Testis (tissue), 3 donors: Measurements from ENCODE around the gene XNDC1N. TPM values are rescaled to one million over a fixed set of nuclear protein-coding genes. Genes with fewer than 3 reads are reported as not detected.
"Not testable (repeated sequence)": the region's sequence is repeated elsewhere in the genome, so short reads cannot be mapped to it uniquely, and the experiment has no call there.

Experiments
- DNase-seq: peaks from one replicate; pipeline ENCODE4 v3.0.0-alpha.2; 2019
- H3K27ac ChIP-seq, 2 donors: fragments of 200-600 bp; sonication (generic); one replicate each; pipeline ENCODE4 v1.5.1; 2019
- H3K27me3 ChIP-seq: fragments of 200-600 bp; sonication (generic); one replicate; pipeline ENCODE4 v1.5.1; 2019
- H3K36me3 ChIP-seq: fragments of 200-600 bp; sonication (generic); one replicate; pipeline ENCODE4 v1.5.1; 2017; ENCODE audit warnings: low read depth; ENCODE audit errors: missing control alignments
- H3K4me1 ChIP-seq: fragments of 200-600 bp; sonication (generic); one replicate; pipeline ENCODE4 v1.5.1; 2019
- H3K4me3 ChIP-seq, 2 donors: fragments of 200-600 bp; sonication (generic); one replicate each; pipeline ENCODE4 v1.5.1; 2017 to 2019
- H3K9me3 ChIP-seq: fragments of 200-600 bp; sonication (generic); one replicate; pipeline ENCODE4 v1.5.1; 2017
- CTCF ChIP-seq, 3 experiments: fragments of 450-650 bp in 2 of 3; fragments of 200-600 bp in 1 of 3; sonication (generic) in 1 of 3; IDR thresholded peaks; one replicate each; pipeline ENCODE4 v1.5.1; 2016 to 2019; ENCODE audit warnings: antibody characterized with exemption in 3 of 3, mild to moderate bottlenecking in 2 of 3, moderate library complexity in 1 of 3
- POLR2A ChIP-seq: fragments of 450-650 bp; IDR thresholded peaks from one replicate; pipeline ENCODE4 v1.6.1; 2017; ENCODE audit warnings: antibody characterized with exemption, mild to moderate bottlenecking, moderate library complexity
- WGBS, 2 donors: methylation state at CpG; one replicate each; pipeline ENCODE4 v1.1.5; 2018; 5-methylcytosine and 5-hydroxymethylcytosine counted together
- intact Hi-C: fragments of 100-400 bp; cut with DNase I; formaldehyde crosslinking; loops from one replicate; pipeline ENCODE4 v1.15.1; 2023; ENCODE audit warnings: low total_unique reads
- polyA plus RNA-seq: library from polyadenylated mRNA; stranded (reverse); fragments of 350-450 nt; fragmentation: Illumina TruSeq; extraction: RNeasy Lipid Tissue Mini Kit (QIAGEN cat#74804); gene quantifications from one replicate; pipeline ENCODE4 v1.2.3, GENCODE V29; 2014; ENCODE audit warnings: low read depth, low replicate concordance; ENCODE audit not compliant: insufficient read depth
- total RNA-seq, 2 donors: library from RNA; depleted of rRNA; stranded (reverse); fragments of >200 nt; gene quantifications; one replicate each; pipeline ENCODE4 v1.2.3, GENCODE V29; 2016

The XNDC1N gene
- total and polyA plus RNA-seq, 3 donors from 2014 or later: 5.0 to 14.5 (median 9.0) TPM

DNA sequence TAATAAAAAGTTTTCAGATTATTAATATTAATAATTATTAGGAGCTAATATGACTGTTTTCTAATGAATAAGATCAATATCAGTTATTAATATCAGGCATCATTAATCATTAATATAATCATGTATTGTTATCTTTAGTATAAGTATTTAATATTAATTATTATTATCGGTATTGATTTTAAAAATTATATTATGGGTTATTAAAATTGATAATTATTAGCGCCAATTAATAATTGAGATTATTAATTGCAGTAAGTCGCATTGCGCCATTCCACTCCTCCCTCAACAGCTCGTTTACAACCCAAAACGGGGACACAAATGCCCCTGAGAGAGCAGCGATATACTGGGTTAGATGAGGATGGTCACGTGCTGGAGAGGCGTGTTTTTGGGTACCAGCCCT lies 20.2 kb downstream of the XNDC1N start:
- no peak overlapping the region for H3K4me3 ChIP-seq
- intact Hi-C loops: no loop called here
- TF ChIP-seq CTCF (IDR thresholded peaks at IDR 0.05) (no peak), POLR2A (no peak)
- H3K9me3 ChIP-seq: no peaks in the 10 kb centered on the region
- no peak for DNase-seq
- H3K27me3 ChIP-seq: no peaks in the 10 kb centered on the region
- no peak overlapping the region for H3K27ac ChIP-seq
- no peaks in the 10 kb centered on the region for H3K36me3 ChIP-seq
- no peaks in the 10 kb centered on the region for H3K4me1 ChIP-seq
- 72 to 83% methylated on average over 9 of the region's 9 CpGs for WGBS, 2 donors

DNA sequence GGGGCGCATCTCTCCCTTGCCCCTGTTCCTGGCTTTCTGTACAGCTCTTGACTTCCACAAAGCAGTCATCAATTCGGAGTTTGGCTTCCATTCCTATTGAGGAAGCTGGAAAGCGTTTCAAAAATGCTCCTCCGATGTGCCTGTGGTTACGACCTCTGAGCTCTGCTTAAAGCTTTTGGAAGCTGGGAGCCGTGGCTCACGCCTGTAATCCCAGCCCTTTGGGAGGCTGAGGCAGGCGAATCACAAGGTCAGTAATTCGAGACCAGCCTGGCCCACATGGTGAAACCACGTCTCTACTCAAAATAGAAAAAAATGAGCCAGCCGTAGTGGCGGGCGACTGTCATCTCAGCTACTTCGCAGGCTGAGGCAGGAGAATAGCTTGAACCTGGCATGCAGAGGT lies 27.3 kb downstream of the XNDC1N start:
- intact Hi-C loops: not testable (repeated sequence)
- WGBS, 2 donors: 72 to 78% methylated on average over 13 to 14 of the region's 14 CpGs

GRCh38 chr11:71895961-71896360 lies 32.4 kb downstream of the XNDC1N start:
- Histone ChIP-seq H3K36me3 (no peaks in the 10 kb centered on the region), H3K27ac (no peak overlapping the region), H3K27me3 (no peaks in the 10 kb centered on the region), H3K9me3 (no peaks in the 10 kb centered on the region), H3K4me3 (no peak overlapping the region), H3K4me1 (no peaks in the 10 kb centered on the region)
- no peak for DNase-seq
- TF ChIP-seq CTCF (IDR thresholded peaks at IDR 0.05): no peak
- no peak for TF ChIP-seq POLR2A
- intact Hi-C loops: no loop called here
- 74 to 89% methylated on average over 12 of the region's 12 CpGs for WGBS, 2 donors

More for the DNA sequence above, 27.3 kb downstream of the XNDC1N start:
- H3K4me3 ChIP-seq, H3K27ac ChIP-seq, H3K36me3 ChIP-seq, H3K9me3 ChIP-seq, H3K27me3 ChIP-seq, H3K4me1 ChIP-seq, DNase-seq: not testable (repeated sequence)

DNA sequence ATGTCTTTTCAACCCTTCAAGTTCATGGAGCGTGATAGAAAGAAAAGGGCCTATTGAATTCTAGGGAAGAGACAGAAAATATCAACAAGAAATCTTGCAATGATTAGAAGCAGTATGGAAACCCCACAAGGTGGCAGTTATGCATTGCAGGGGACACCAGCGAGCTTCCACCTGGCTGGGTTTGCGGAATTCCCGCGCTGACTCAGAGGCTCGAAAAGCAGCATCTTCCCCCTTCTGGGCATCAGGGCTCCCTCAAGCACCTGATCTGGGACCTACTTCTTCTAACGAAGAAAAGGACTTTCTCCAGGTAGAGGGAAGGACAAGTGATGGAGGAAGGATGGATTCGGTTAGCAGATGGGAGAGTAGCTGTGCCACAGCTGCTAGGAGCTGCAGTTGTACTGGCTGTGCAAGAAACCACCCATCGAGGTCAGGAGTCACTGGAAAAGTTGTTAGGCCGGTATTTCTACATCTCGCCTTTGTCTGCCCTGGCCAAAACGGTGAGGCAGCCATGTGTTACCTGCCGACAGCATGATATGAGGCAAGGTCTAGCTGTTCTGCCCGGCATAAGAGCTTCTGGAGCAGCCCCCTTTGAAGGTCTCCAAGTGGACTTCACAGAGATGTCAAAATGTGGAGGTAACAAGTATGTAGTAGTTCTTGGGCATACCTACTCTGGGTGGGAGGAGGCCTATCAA lies 39.1 kb downstream of the XNDC1N start:
- H3K4me1 ChIP-seq, H3K27ac ChIP-seq, H3K9me3 ChIP-seq, H3K27me3 ChIP-seq, H3K36me3 ChIP-seq, H3K4me3 ChIP-seq, DNase-seq, intact Hi-C loops: not testable (repeated sequence)
- 89 to 91% methylated on average over 14 of the region's 14 CpGs for WGBS, 2 donors

GRCh38 chr11:71888335-71889010 lies 39.9 kb downstream of the XNDC1N start:
- H3K4me3 ChIP-seq, H3K27ac ChIP-seq, H3K36me3 ChIP-seq, H3K27me3 ChIP-seq, DNase-seq, H3K9me3 ChIP-seq, H3K4me1 ChIP-seq, intact Hi-C loops: not testable (repeated sequence)
- 90 to 92% methylated on average over 14 of the region's 14 CpGs for WGBS, 2 donors

DNA sequence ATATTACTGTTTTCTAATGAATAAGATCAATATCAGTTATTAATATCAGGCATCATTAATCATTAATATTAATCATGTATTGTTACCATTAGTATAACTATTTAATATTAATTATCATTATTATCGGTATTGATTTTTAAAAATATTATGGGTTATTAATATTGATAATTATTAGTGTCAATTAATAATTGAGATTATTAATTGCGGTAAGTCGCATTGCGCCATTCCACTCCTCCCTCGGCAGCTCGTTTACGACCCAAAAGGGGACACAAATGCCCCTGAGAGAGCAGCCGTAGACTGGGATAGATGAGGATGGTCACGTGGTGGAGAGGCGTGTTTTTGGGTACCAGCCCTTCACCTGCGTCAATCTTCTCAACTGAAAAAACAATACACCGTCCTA lies 42.6 kb downstream of the XNDC1N start:
- DNase-seq, H3K27me3 ChIP-seq, H3K4me3 ChIP-seq, H3K27ac ChIP-seq, H3K4me1 ChIP-seq, H3K9me3 ChIP-seq, H3K36me3 ChIP-seq, intact Hi-C loops: not testable (repeated sequence)
- WGBS, 2 donors: 88 to 94% methylated on average over 12 of the region's 12 CpGs

Other genes with a start within 250 kb of the XNDC1N start
- not detected for gene DEFB108B, start 95.4 kb downstream of the XNDC1N start, total RNA-seq
- not detected for gene DEFB108B, start 95.4 kb downstream of the XNDC1N start, polyA plus RNA-seq
- gene DEFB131B, start 50.1 kb downstream of the XNDC1N start, total RNA-seq: not detected
- gene DEFB131B, start 50.1 kb downstream of the XNDC1N start, polyA plus RNA-seq: not detected
- gene RNF121, start 452 bp upstream of the XNDC1N start, total RNA-seq: 10 to 100 TPM; 51.7 to 72.5 TPM
- 54.4 TPM for gene RNF121, start 452 bp upstream of the XNDC1N start, polyA plus RNA-seq
- gene IL18BP, start 70.3 kb upstream of the XNDC1N start, total RNA-seq: 10 to 100 TPM; 13.5 to 16.8 TPM
- 11.7 TPM for gene IL18BP, start 70.3 kb upstream of the XNDC1N start, polyA plus RNA-seq
- 100 to 1,000 TPM; 452 to 470 TPM for gene NUMA1, start 151.9 kb upstream of the XNDC1N start, total RNA-seq
- gene NUMA1, start 151.9 kb upstream of the XNDC1N start, polyA plus RNA-seq: 186 TPM
- gene LRRC51, start 152.3 kb upstream of the XNDC1N start, total RNA-seq: 10 to 100 TPM; 50.8 to 84.6 TPM
- gene LRRC51, start 152.3 kb upstream of the XNDC1N start, polyA plus RNA-seq: 200 TPM
- 100 to 1,000 TPM in 1 of 2 donors, 10 to 100 TPM in 1; 89.0 to 107 TPM for gene LAMTOR1, start 174.7 kb upstream of the XNDC1N start, total RNA-seq
- 86.9 TPM for gene LAMTOR1, start 174.7 kb upstream of the XNDC1N start, polyA plus RNA-seq
- under 1 TPM in 1 of 2 donors, not detected in 1; 0.43 TPM for gene TOMT, start 177.3 kb upstream of the XNDC1N start, total RNA-seq
- gene TOMT, start 177.3 kb upstream of the XNDC1N start, polyA plus RNA-seq: not detected
- gene ANAPC15, start 184.1 kb upstream of the XNDC1N start, total RNA-seq: 10 to 100 TPM; 61.9 to 66.1 TPM
- 103 TPM for gene ANAPC15, start 184.1 kb upstream of the XNDC1N start, polyA plus RNA-seq
- under 1 TPM in 1 of 2 donors, not detected in 1; 0.55 TPM for gene FOLR3, start 207.1 kb upstream of the XNDC1N start, total RNA-seq
- 0.79 TPM for gene FOLR3, start 207.1 kb upstream of the XNDC1N start, polyA plus RNA-seq